Activated CD4-positive, alpha-beta T cell treated with anti-CD3 and anti-CD28 coated beads for 36 hours (primary cell): ENCODE data around the gene HBG2. TPM values are rescaled to one million over a fixed set of nuclear protein-coding genes. Genes with fewer than 3 reads are reported as not detected.

Source experiments
- ATAC-seq: fragments of 200-7000 bp; cut with Tn5 transposase; one replicate; pipeline ENCODE4 v1.10.0; 2021; ENCODE audit warnings: mild to moderate bottlenecking, moderate library complexity
- CTCF ChIA-PET: fragments of 350-600 bp; sonication (Branson Sonifier 250); formaldehyde crosslinking; loops from one replicate; lab custom pipeline; 2021; ENCODE audit warnings: antibody characterized with exemption; lab: Charles Lee
- POLR2A ChIA-PET: fragments of 350-600 bp; sonication (Branson Sonifier 250); formaldehyde crosslinking; loops from one replicate; lab custom pipeline; 2021; ENCODE audit warnings: antibody characterized with exemption, inconsistent platforms; lab: Charles Lee
- DNase-seq: peaks from one replicate; pipeline ENCODE4 v3.0.0-alpha.2; 2020
- H3K27ac Mint-ChIP-seq: one replicate; pipeline ENCODE4 v1.8.0; 2021; ENCODE audit warnings: mixed read lengths
- H3K27me3 Mint-ChIP-seq: one replicate; pipeline ENCODE4 v1.8.0; 2021; ENCODE audit warnings: mixed read lengths
- H3K36me3 Mint-ChIP-seq: one replicate; pipeline ENCODE4 v1.8.0; 2021; ENCODE audit warnings: low read depth, mixed read lengths
- H3K4me1 Mint-ChIP-seq: one replicate; pipeline ENCODE4 v1.8.0; 2021; ENCODE audit warnings: mixed read lengths
- H3K4me3 Mint-ChIP-seq: one replicate; pipeline ENCODE4 v1.8.0; 2021; ENCODE audit warnings: mild to moderate bottlenecking, moderate library complexity, mixed read lengths
- H3K9me3 Mint-ChIP-seq: one replicate; pipeline ENCODE4 v1.8.0; 2021; ENCODE audit warnings: low read depth, mixed read lengths
- intact Hi-C, 2 experiments: fragments of 100-400 bp; cut with DNase I in 1 of 2; cut with micrococcal nuclease in 1 of 2; formaldehyde crosslinking; loops; one replicate each; pipeline versions ENCODE4 v1.14.2 to v1.15.1; 2022 to 2024; cut with DNase I, micrococcal nuclease
- total RNA-seq, 2 experiments: library from RNA; stranded (reverse); gene quantifications; one replicate each; pipeline ENCODE4 v1.2.3, GENCODE V29; 2021

Gene HBG2
- total RNA-seq, 2 experiments from 2014 or later = not detected

DNA sequence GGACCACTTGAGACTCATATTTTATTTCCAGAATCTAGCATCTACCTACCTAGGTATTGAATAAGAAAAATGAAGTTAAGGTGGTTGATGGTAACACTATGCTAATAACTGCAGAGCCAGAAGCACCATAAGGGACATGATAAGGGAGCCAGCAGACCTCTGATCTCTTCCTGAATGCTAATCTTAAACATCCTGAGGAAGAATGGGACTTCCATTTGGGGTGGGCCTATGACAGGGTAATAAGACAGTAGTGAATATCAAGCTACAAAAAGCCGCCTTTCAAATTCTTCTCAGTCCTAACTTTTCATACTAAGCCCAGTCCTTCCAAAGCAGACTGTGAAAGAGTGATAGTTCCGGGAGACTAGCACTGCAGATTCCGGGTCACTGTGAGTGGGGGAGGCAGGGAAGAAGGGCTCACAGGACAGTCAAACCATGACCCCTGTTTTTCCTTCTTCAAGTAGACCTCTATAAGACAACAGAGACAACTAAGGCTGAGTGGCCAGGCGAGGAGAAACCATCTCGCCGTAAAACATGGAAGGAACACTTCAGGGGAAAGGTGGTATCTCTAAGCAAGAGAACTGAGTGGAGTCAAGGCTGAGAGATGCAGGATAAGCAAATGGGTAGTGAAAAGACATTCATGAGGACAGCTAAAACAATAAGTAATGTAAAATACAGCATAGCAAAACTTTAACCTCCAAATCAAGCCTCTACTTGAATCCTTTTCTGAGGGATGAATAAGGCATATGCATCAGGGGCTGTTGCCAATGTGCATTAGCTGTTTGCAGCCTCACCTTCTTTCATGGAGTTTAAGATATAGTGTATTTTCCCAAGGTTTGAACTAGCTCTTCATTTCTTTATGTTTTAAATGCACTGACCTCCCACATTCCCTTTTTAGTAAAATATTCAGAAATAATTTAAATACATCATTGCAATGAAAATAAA, 29.8 kb downstream of the HBG2 start:
- no peaks in the 10 kb centered on the region for H3K9me3 Mint-ChIP-seq
- ChIA-PET CTCF (no interaction called here), POLR2A (no interaction called here)
- H3K4me1 Mint-ChIP-seq = no peaks in the 10 kb centered on the region
- ATAC-seq (no peak), DNase-seq (no peak)
- intact Hi-C loops = no loop called here
- no peaks in the 10 kb centered on the region for H3K27me3 Mint-ChIP-seq
- H3K27ac Mint-ChIP-seq = no peak overlapping the region
- H3K4me3 Mint-ChIP-seq = no peak overlapping the region
- no peaks in the 10 kb centered on the region for H3K36me3 Mint-ChIP-seq

DNA sequence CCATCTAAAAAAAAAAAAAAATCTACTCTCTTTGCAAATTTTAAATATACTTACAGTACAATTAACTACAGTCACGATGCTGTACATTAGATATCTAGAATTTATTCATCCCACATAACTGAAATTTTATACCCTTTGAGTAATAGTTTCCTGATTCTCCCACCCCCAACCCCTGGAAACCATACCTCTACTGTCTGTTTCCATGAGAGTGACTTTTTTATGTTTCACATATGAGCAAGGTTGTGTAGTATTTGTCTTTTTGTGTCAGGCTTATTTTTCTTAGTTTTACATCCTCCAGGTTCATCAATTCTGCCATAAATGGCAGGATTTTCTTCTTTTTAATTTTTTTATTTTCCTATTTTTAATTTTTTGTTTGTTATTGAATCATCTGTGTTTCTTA, 30.9 kb downstream of the HBG2 start:
- CTCF ChIA-PET = no interaction called here
- Mint-ChIP-seq H3K27me3 (no peaks in the 10 kb centered on the region), H3K4me3 (no peak overlapping the region), H3K9me3 (no peaks in the 10 kb centered on the region), H3K27ac (no peak overlapping the region), H3K36me3 (no peaks in the 10 kb centered on the region), H3K4me1 (no peaks in the 10 kb centered on the region)
- intact Hi-C loops = no loop called here
- ATAC-seq (no peak), DNase-seq (no peak)
- POLR2A ChIA-PET = no interaction called here

DNA sequence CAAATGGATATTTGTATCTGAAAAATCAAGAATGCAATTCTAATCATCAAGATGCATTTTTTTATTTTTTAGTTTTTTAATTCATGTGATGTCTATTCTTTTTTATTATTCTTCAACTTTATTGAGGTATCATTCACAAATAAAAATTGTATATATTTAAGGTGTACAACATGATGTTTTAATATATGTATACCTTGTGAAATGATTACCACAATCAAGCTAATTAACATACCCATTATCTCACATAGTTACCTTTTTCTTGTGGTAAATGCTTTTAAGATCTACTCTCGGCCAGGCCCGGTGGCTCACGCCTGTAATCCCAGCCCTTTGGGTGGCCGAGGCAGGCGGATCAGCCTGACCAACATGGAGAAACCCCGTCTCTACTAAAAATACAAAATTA, 31.4 kb downstream of the HBG2 start:
- H3K36me3 Mint-ChIP-seq = no peaks in the 10 kb centered on the region
- H3K9me3 Mint-ChIP-seq = no peaks in the 10 kb centered on the region
- H3K27me3 Mint-ChIP-seq = no peaks in the 10 kb centered on the region
- no peak overlapping the region for H3K4me3 Mint-ChIP-seq
- no peak overlapping the region for H3K27ac Mint-ChIP-seq
- ChIA-PET POLR2A (no interaction called here), CTCF (no interaction called here)
- DNase-seq = no peak
- ATAC-seq = no peak
- H3K4me1 Mint-ChIP-seq = no peaks in the 10 kb centered on the region
- intact Hi-C loops = no loop called here

- H3K36me3 Mint-ChIP-seq = no peaks in the 10 kb centered on the region
- ATAC-seq (no peak), DNase-seq (no peak)
- intact Hi-C loops = no loop called here
- no peak overlapping the region for H3K4me3 Mint-ChIP-seq
- no peaks in the 10 kb centered on the region for H3K9me3 Mint-ChIP-seq
- no peaks in the 10 kb centered on the region for H3K4me1 Mint-ChIP-seq
- ChIA-PET CTCF (no interaction called here), POLR2A (no interaction called here)
- no peak overlapping the region for H3K27ac Mint-ChIP-seq
- no peaks in the 10 kb centered on the region for H3K27me3 Mint-ChIP-seq
These were observed 44.1 kb downstream of the HBG2 start for GRCh38 chr11:5210376-5210885.

- intact Hi-C loops = loop anchor here in 1 of 2 experiments (10.0 kb wide), 1 partner anchor 180 kb away; the partner anchor contains the start of gene OR51M1
- no peaks in the 10 kb centered on the region for H3K9me3 Mint-ChIP-seq
- peaks cover 6% of the 10 kb centered on the region for H3K27me3 Mint-ChIP-seq
- ChIA-PET CTCF (no interaction called here), POLR2A (no interaction called here)
- H3K4me3 Mint-ChIP-seq = no peak overlapping the region
- no peak for DNase-seq
- ATAC-seq = no peak
- no peaks in the 10 kb centered on the region for H3K4me1 Mint-ChIP-seq
- H3K27ac Mint-ChIP-seq = no peak overlapping the region
- H3K36me3 Mint-ChIP-seq = no peaks in the 10 kb centered on the region
These were observed 49.8 kb downstream of the HBG2 start for GRCh38 chr11:5204787-5205186.

DNA sequence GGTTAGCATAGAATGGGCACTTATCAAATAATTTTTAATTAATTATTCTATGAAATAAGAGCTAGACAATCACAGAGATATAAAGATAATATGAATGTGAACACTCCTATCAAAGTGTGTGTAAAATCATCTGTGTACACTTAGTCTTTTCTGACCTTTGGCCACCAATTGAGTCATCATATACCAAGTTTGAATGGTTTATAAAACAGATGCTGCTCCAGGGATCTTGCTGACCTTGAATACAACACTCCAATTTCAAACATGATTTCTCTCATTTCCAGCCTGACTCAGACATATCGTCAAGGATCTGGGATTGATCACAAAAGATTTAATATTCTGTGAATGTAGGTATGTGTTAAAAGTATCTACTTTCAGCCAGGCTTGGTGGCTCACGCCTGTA, 51.2 kb downstream of the HBG2 start:
- no peak for DNase-seq
- no peaks in the 10 kb centered on the region for H3K9me3 Mint-ChIP-seq
- H3K4me3 Mint-ChIP-seq = no peak overlapping the region
- H3K36me3 Mint-ChIP-seq = no peaks in the 10 kb centered on the region
- H3K4me1 Mint-ChIP-seq = no peaks in the 10 kb centered on the region
- ChIA-PET POLR2A (no interaction called here), CTCF (interaction anchor here (1.6 kb wide), 1 partner anchor 11 kb away, joined by 3 read pairs; no protein-coding TSS in a partner anchor)
- no peak for ATAC-seq
- H3K27me3 Mint-ChIP-seq = peaks cover 8% of the 10 kb centered on the region
- intact Hi-C loops = loop anchor here in 1 of 2 experiments (10.0 kb wide), 1 partner anchor 181 kb away; the partner anchor contains the start of gene OR51M1
- H3K27ac Mint-ChIP-seq = no peak overlapping the region

Other genes starting within 250 kb of the HBG2 start
- not detected for gene OR52J3, start 208.3 kb downstream of the HBG2 start, total RNA-seq
- gene OR52E2, start 195.2 kb downstream of the HBG2 start, total RNA-seq = not detected
- not detected for gene OR52E1, start 185.2 kb downstream of the HBG2 start, total RNA-seq
- not detected for gene OR52A5, start 116.4 kb downstream of the HBG2 start, total RNA-seq
- gene OR52A1, start 100.0 kb downstream of the HBG2 start, total RNA-seq = not detected
- not detected for gene OR51V1, start 54.1 kb downstream of the HBG2 start, total RNA-seq
- gene HBB, start 27.7 kb downstream of the HBG2 start, total RNA-seq = not detected
- gene HBD, start 20.3 kb downstream of the HBG2 start, total RNA-seq = not detected
- not detected for gene HBG1, start 4.9 kb downstream of the HBG2 start, total RNA-seq
- not detected for gene HBE1, start 15.2 kb upstream of the HBG2 start, total RNA-seq
- not detected for gene OR51B4, start 47.2 kb upstream of the HBG2 start, total RNA-seq
- gene OR51B2, start 69.5 kb upstream of the HBG2 start, total RNA-seq = not detected
- gene OR51B5, start 88.7 kb upstream of the HBG2 start, total RNA-seq = not detected
- gene OR51B6, start 96.7 kb upstream of the HBG2 start, total RNA-seq = not detected
- gene OR51M1, start 129.0 kb upstream of the HBG2 start, total RNA-seq = not detected
- gene OR51Q1, start 167.3 kb upstream of the HBG2 start, total RNA-seq = not detected
- not detected for gene OR51I1, start 186.7 kb upstream of the HBG2 start, total RNA-seq
- not detected for gene OR51I2, start 194.5 kb upstream of the HBG2 start, total RNA-seq
- not detected for gene OR52D1, start 233.9 kb upstream of the HBG2 start, total RNA-seq